Endodermal cell (in vitro differentiated cells): Measurements from ENCODE around the gene KRT6C. TPM values are rescaled to one million over a fixed set of nuclear protein-coding genes. Genes with fewer than 3 reads are reported as not detected.

Experiments
- DNase-seq: peaks from one replicate; pipeline ENCODE4 v3.0.0-alpha.2; 2017
- H3K27ac ChIP-seq: 2 replicates; pipeline ENCODE4 v1.5.1; 2013; ENCODE audit warnings: mild to moderate bottlenecking, low read depth, low read length, moderate library complexity
- H3K27me3 ChIP-seq: 2 replicates; pipeline ENCODE4 v1.6.1; 2013; ENCODE audit warnings: mild to moderate bottlenecking, low read length, moderate library complexity; ENCODE audit not compliant: insufficient read depth, control insufficient read depth, poor library complexity, severe bottlenecking
- H3K36me3 ChIP-seq: 2 replicates; pipeline ENCODE4 v1.7.0; 2013; ENCODE audit warnings: mild to moderate bottlenecking, low read length, moderate library complexity; ENCODE audit not compliant: control insufficient read depth, insufficient read depth
- H3K4me1 ChIP-seq: one replicate; pipeline ENCODE4 v1.7.0; 2013; ENCODE audit warnings: low read length; ENCODE audit not compliant: control insufficient read depth, insufficient read depth
- H3K4me3 ChIP-seq: 2 replicates; pipeline ENCODE4 v1.5.1; 2013; ENCODE audit warnings: mild to moderate bottlenecking, low read length, moderate library complexity
- H3K9ac ChIP-seq: 2 replicates; pipeline ENCODE4 v1.6.1; 2013; ENCODE audit warnings: mild to moderate bottlenecking, low read length, moderate library complexity; ENCODE audit not compliant: poor library complexity, severe bottlenecking; ENCODE audit errors: extremely low read depth
- H3K9me3 ChIP-seq: 2 replicates; pipeline ENCODE4 v1.6.1; 2013; ENCODE audit warnings: mild to moderate bottlenecking, low read length, moderate library complexity; ENCODE audit not compliant: control insufficient read depth
- H3K27ac Mint-ChIP-seq: 2 replicates; pipeline ENCODE4 v1.8.0; 2020; ENCODE audit warnings: mixed read lengths
- H3K27me3 Mint-ChIP-seq: 2 replicates; pipeline ENCODE4 v1.8.0; 2021; ENCODE audit warnings: mild to moderate bottlenecking, mixed read lengths; ENCODE audit not compliant: insufficient read depth
- H3K36me3 Mint-ChIP-seq: 2 replicates; pipeline ENCODE4 v1.8.0; 2020; ENCODE audit warnings: low read depth, mixed read lengths
- H3K4me1 Mint-ChIP-seq: 2 replicates; pipeline ENCODE4 v1.8.0; 2020; ENCODE audit warnings: mixed read lengths
- H3K4me3 Mint-ChIP-seq: 2 replicates; pipeline ENCODE4 v1.8.0; 2020; ENCODE audit warnings: mild to moderate bottlenecking, moderate library complexity, mixed read lengths
- H3K9me3 Mint-ChIP-seq: 2 replicates; pipeline ENCODE4 v1.8.0; 2020; ENCODE audit warnings: mild to moderate bottlenecking, mixed read lengths
- CTCF ChIP-seq: fragments of 200-600 bp; sonication (generic); conservative IDR thresholded peaks from 2 replicates; pipeline ENCODE4 v1.5.0; 2021; ENCODE audit warnings: antibody characterized with exemption, mild to moderate bottlenecking
- WGBS, 2 experiments: methylation state at CpG; one replicate each; pipeline versions ENCODE4 v1.1.5 to v1.1.7; 2013; ENCODE audit warnings: missing lambda C conversion rate in 2 of 2, mixed read lengths in 1 of 2; ENCODE audit not compliant: insufficient coverage in 1 of 2, insufficient read length in 1 of 2; 5-methylcytosine and 5-hydroxymethylcytosine counted together
- total RNA-seq, 2 donors: library from RNA; stranded (reverse); fragmentation: NEBNext Ultra II Directional in 1 of 2; extraction: Animal tissue kit (Norgen Biotek cat#: 25700) in 1 of 2; gene quantifications; 2 replicates in 1 of 2; 3 replicates in 1 of 2; pipeline ENCODE4 v1.2.1, GENCODE V29; 2021

The KRT6C gene
- total RNA-seq, 2 donors from 2014 or later: not detected

- no peaks in the 10 kb centered on the region for H3K27me3 ChIP-seq
- H3K9me3 Mint-ChIP-seq: no peaks in the 10 kb centered on the region
- no peak overlapping the region for H3K4me3 Mint-ChIP-seq
- no peaks in the 10 kb centered on the region for H3K9me3 ChIP-seq
- H3K27ac ChIP-seq: no peak overlapping the region
- no peaks in the 10 kb centered on the region for H3K4me1 ChIP-seq
- H3K9ac ChIP-seq: no peak overlapping the region
- no peaks in the 10 kb centered on the region for H3K36me3 ChIP-seq
- H3K4me1 Mint-ChIP-seq: peaks cover 4% of the 10 kb centered on the region
- H3K4me3 ChIP-seq: no peak overlapping the region
- no peak for TF ChIP-seq CTCF
- peak; percentile 17 for DNase-seq
- H3K36me3 Mint-ChIP-seq: no peaks in the 10 kb centered on the region
- H3K27ac Mint-ChIP-seq: no peak overlapping the region
- peaks cover 17% of the 10 kb centered on the region for H3K27me3 Mint-ChIP-seq
- 93% methylated on average over 3 to 6 of the region's 6 CpGs for WGBS, 2 experiments
These were observed 27.1 kb downstream of the KRT6C start for GRCh38 chr12:52446367-52447045.

DNA sequence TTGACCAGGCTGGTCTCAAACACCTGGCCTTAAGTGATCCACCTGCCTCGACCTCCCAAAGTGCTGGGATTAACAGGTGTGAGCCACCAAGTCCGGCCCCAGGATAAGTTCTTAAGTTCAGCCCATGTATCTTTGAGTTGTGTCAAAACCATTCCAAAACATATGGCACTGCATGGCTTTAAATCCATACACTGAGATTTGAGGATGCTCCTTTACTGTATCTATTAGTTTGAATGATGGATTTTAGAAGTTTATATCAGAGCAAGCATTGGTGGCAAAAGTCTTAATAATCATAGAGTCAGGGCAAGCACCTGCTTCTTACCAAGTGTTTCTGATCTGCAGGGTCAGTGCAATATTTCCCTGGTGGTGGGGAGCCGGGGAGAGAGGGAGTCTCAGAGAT, 27.7 kb downstream of the KRT6C start:
- DNase-seq: peak; percentile 13
- H3K4me1 ChIP-seq: no peaks in the 10 kb centered on the region
- Mint-ChIP-seq H3K27ac (no peak overlapping the region), H3K4me1 (peaks cover 4% of the 10 kb centered on the region), H3K36me3 (no peaks in the 10 kb centered on the region), H3K27me3 (peaks cover 17% of the 10 kb centered on the region), H3K9me3 (no peaks in the 10 kb centered on the region), H3K4me3 (no peak overlapping the region)
- no peaks in the 10 kb centered on the region for H3K9me3 ChIP-seq
- no peak for TF ChIP-seq CTCF
- no peak overlapping the region for H3K4me3 ChIP-seq
- H3K36me3 ChIP-seq: no peaks in the 10 kb centered on the region
- 73 to 78% methylated on average over 2 to 3 of the region's 3 CpGs for WGBS, 2 experiments
- H3K27ac ChIP-seq: no peak overlapping the region
- H3K9ac ChIP-seq: no peak overlapping the region
- no peaks in the 10 kb centered on the region for H3K27me3 ChIP-seq

- no peaks in the 10 kb centered on the region for H3K9me3 Mint-ChIP-seq
- no peak overlapping the region for H3K27ac ChIP-seq
- peaks cover 8% of the 10 kb centered on the region for H3K27me3 Mint-ChIP-seq
These were observed 28.7 kb downstream of the KRT6C start for GRCh38 chr12:52444647-52445595.

More at GRCh38 chr12:52444647-52445595, 28.7 kb downstream of the KRT6C start:
- Histone ChIP-seq H3K27me3 (no peaks in the 10 kb centered on the region), H3K9ac (no peak overlapping the region), H3K9me3 (no peaks in the 10 kb centered on the region), H3K4me1 (no peaks in the 10 kb centered on the region), H3K4me3 (no peak overlapping the region), H3K36me3 (no peaks in the 10 kb centered on the region)
- Mint-ChIP-seq H3K4me3 (no peak overlapping the region), H3K36me3 (no peaks in the 10 kb centered on the region), H3K4me1 (peaks cover 4% of the 10 kb centered on the region), H3K27ac (no peak overlapping the region)
- peak; percentile 13 for DNase-seq
- WGBS, 2 experiments: 82 to 86% methylated on average over 7 to 10 of the region's 10 CpGs
- TF ChIP-seq CTCF: no peak
